HCT116 (cell line): Measurements from ENCODE around the gene CSF2RB. TPM values are rescaled to one million over a fixed set of nuclear protein-coding genes. Genes with fewer than 3 reads are reported as not detected.

Experiments used
- ATAC-seq: fragments of 200-7000 bp; cut with Tn5 transposase; 2 replicates; pipeline ENCODE4 v1.9.1; 2020; ENCODE audit warnings: mild to moderate bottlenecking, moderate library complexity
- BruUV-seq: library from RNA; stranded (reverse); fragments of 400-500 nt; replicated peaks from 2 replicates; lab custom pipeline; 2021; lab: Mats Ljungman, UMichigan
- CTCF ChIA-PET: fragments of 300-600 bp; sonication (Branson Sonifier 250); formaldehyde crosslinking; loops from one replicate; lab custom pipeline; 2021; ENCODE audit warnings: antibody characterized with exemption; lab: Charles Lee
- POLR2A ChIA-PET: fragments of 300-600, 350-600 bp; sonication (Branson Sonifier 250); formaldehyde crosslinking; loops from one replicate; lab custom pipeline; 2021; ENCODE audit warnings: antibody characterized with exemption; lab: Charles Lee
- RAD21 ChIA-PET, 2 experiments: fragments of 300-600 bp; sonication (Branson Sonifier 250); formaldehyde crosslinking; loops; one replicate each; lab custom pipeline; 2023; ENCODE audit warnings: low total read pairs in 2 of 2; ENCODE audit not compliant: uncharacterized antibody in 2 of 2, unreplicated experiment in 2 of 2, low non-redundant PET in 1 of 2; lab: Charles Lee
- DNase-seq: peaks from one replicate; pipeline ENCODE4 v3.0.0-alpha.2; 2010; ENCODE audit warnings: low read depth, low spot score
- H2AFZ ChIP-seq: fragments of 200-600 bp; shearing (Covaris generic), sonication (generic); 2 replicates; pipeline ENCODE4 v1.6.1; 2017; ENCODE audit warnings: low read depth, mixed run types, mixed read lengths, antibody characterized with exemption, low read length; ENCODE audit not compliant: poor library complexity, severe bottlenecking
- H3K27ac ChIP-seq: 2 replicates; pipeline ENCODE4 v1.5.1; 2012; ENCODE audit warnings: low read depth, low read length
- H3K27me3 ChIP-seq: fragments of 200-600 bp; sonication (generic); 2 replicates; pipeline ENCODE4 v1.6.1; 2016; ENCODE audit warnings: mixed run types, low read length, mixed read lengths; ENCODE audit not compliant: insufficient read depth
- H3K36me3 ChIP-seq, 2 experiments: fragments of 200-500 bp in 1 of 2; fragments of 200-600 bp in 1 of 2; sonication (Bioruptor generic) in 1 of 2; sonication (generic) in 1 of 2; 2 replicates each; pipeline versions ENCODE4 v1.5.1 to v1.6.1; 2014 to 2016; ENCODE audit warnings: low read length in 2 of 2, inconsistent platforms in 1 of 2, mixed read lengths in 1 of 2, mixed run types in 1 of 2; ENCODE audit not compliant: insufficient read depth in 2 of 2, control insufficient read depth in 1 of 2
- H3K4me1 ChIP-seq, 2 experiments: fragments of 200-600 bp in 1 of 2; sonication (generic) in 1 of 2; 2 replicates each; pipeline versions ENCODE4 v1.5.1 to v1.6.1; 2012 to 2017; ENCODE audit warnings: low read length in 2 of 2, inconsistent platforms in 1 of 2, mild to moderate bottlenecking in 1 of 2, mixed read lengths in 1 of 2, mixed run types in 1 of 2, moderate library complexity in 1 of 2; ENCODE audit not compliant: insufficient read depth in 2 of 2, control insufficient read depth in 1 of 2
- H3K4me2 ChIP-seq: fragments of 200-600 bp; sonication (generic); 2 replicates; pipeline ENCODE4 v1.6.1; 2017; ENCODE audit warnings: mixed run types, low read length, mixed read lengths
- H3K4me3 ChIP-seq, 2 experiments: fragments of 200-600 bp in 1 of 2; sonication (generic) in 1 of 2; replicated peaks in 1 of 2; 2 replicates each; pipeline ENCODE4 v1.5.1; 2011 to 2016; ENCODE audit warnings: low read length in 2 of 2, control low read depth in 1 of 2, low read depth in 1 of 2, mild to moderate bottlenecking in 1 of 2, mixed read lengths in 1 of 2, mixed run types in 1 of 2
- H3K79me2 ChIP-seq: fragments of 200-600 bp; sonication (generic); 2 replicates; pipeline ENCODE4 v1.6.1; 2017; ENCODE audit warnings: mild to moderate bottlenecking, mixed run types, low read length, moderate library complexity, mixed read lengths; ENCODE audit not compliant: insufficient read depth
- H3K9ac ChIP-seq: fragments of 200-600 bp; sonication (generic); 2 replicates; pipeline ENCODE4 v1.6.1; 2016; ENCODE audit warnings: low read length, mixed read lengths
- H3K9me2 ChIP-seq: fragments of 200-600 bp; sonication (generic), shearing (Covaris generic); 2 replicates; pipeline ENCODE4 v1.6.1; 2017; ENCODE audit warnings: mixed run types, mild to moderate bottlenecking, moderate library complexity; ENCODE audit not compliant: insufficient read depth
- H3K9me3 ChIP-seq, 2 experiments: fragments of 200-500 bp in 1 of 2; fragments of 200-600 bp in 1 of 2; sonication (Bioruptor generic) in 1 of 2; sonication (generic) in 1 of 2; 2 replicates each; pipeline ENCODE4 v1.6.1; 2014 to 2017; ENCODE audit warnings: low read length in 2 of 2, mixed read lengths in 2 of 2, inconsistent platforms in 1 of 2, low read depth in 1 of 2, mild to moderate bottlenecking in 1 of 2, mixed run types in 1 of 2, moderate library complexity in 1 of 2; ENCODE audit not compliant: control insufficient read depth in 1 of 2, insufficient read depth in 1 of 2
- H4K20me1 ChIP-seq: fragments of 200-600 bp; sonication (generic), shearing (Covaris generic); 2 replicates; pipeline ENCODE4 v1.6.1; 2017; ENCODE audit warnings: mixed run types, mild to moderate bottlenecking, moderate library complexity; ENCODE audit not compliant: insufficient read depth
- ATF3 ChIP-seq: IDR thresholded peaks from 2 replicates; pipeline ENCODE4 v1.6.1; 2012
- CBX3 ChIP-seq: IDR thresholded peaks from 2 replicates; pipeline ENCODE4 v1.6.1; 2012; ENCODE audit warnings: low read depth
- CEBPB ChIP-seq: IDR thresholded peaks from 2 replicates; pipeline ENCODE4 v1.6.1; 2012; ENCODE audit warnings: low read depth
- CTCF ChIP-seq, 3 experiments: fragments of 200-600 bp in 1 of 3; sonication (generic) in 1 of 3; IDR thresholded peaks in 2 of 3; conservative IDR thresholded peaks in 1 of 3; 2 replicates each; pipeline ENCODE4 v1.5.1; 2012 to 2017; ENCODE audit warnings: low read depth in 2 of 3, low read length in 2 of 3, antibody characterized with exemption in 1 of 3, borderline replicate concordance in 1 of 3, control low read depth in 1 of 3, mild to moderate bottlenecking in 1 of 3, mixed read lengths in 1 of 3, mixed run types in 1 of 3, moderate library complexity in 1 of 3; ENCODE audit not compliant: insufficient read depth in 1 of 3
- EGR1 ChIP-seq: IDR thresholded peaks from 2 replicates; pipeline ENCODE4 v1.6.1; 2012; ENCODE audit warnings: low read depth
- ELF1 ChIP-seq: IDR thresholded peaks from 2 replicates; pipeline ENCODE4 v1.6.1; 2012; ENCODE audit warnings: low read depth, borderline replicate concordance
- EZH2 ChIP-seq: fragments of 200-600 bp; sonication (generic); IDR thresholded peaks from 2 replicates; pipeline ENCODE4 v1.6.1; 2017; ENCODE audit warnings: antibody characterized with exemption, mixed run types
- EZH2phosphoT487 ChIP-seq: fragments of 200-600 bp; IDR thresholded peaks from 2 replicates; pipeline ENCODE4 v1.6.1; 2018; ENCODE audit warnings: antibody characterized with exemption, borderline replicate concordance
- FOSL1 ChIP-seq: IDR thresholded peaks from 2 replicates; pipeline ENCODE4 v1.6.1; 2012; ENCODE audit warnings: low read depth
- JUND ChIP-seq: IDR thresholded peaks from 2 replicates; pipeline ENCODE4 v1.6.1; 2012
- SRF ChIP-seq: IDR thresholded peaks from 2 replicates; pipeline ENCODE4 v1.6.1; 2012; ENCODE audit warnings: low read depth
- YY1 ChIP-seq: IDR thresholded peaks from 2 replicates; pipeline ENCODE4 v1.6.1; 2011; ENCODE audit warnings: low read length, low read depth, moderate library complexity, mild to moderate bottlenecking; ENCODE audit not compliant: insufficient replicate concordance; ENCODE audit errors: extremely low read depth
- ZNF274 ChIP-seq: fragments of 200-500 bp; sonication (Bioruptor generic); IDR thresholded peaks from 2 replicates; pipeline ENCODE4 v1.6.1; 2014; ENCODE audit warnings: mild to moderate bottlenecking, low read depth, low read length, inconsistent platforms
- intact Hi-C: fragments of 100-400 bp; cut with micrococcal nuclease; formaldehyde crosslinking; loops from 2 replicates; pipeline ENCODE4 v1.10.0; 2022
- total RNA-seq: library from RNA; stranded (reverse); gene quantifications from one replicate; pipeline ENCODE4 v1.2.1, GENCODE V29; 2021; ENCODE audit not compliant: unreplicated experiment
- TF ChIP-seq, protein P1 (sequence below): IDR thresholded peaks from 2 replicates; pipeline ENCODE4 v1.6.1; 2012; ENCODE audit warnings: low read depth

CSF2RB gene
- total RNA-seq, 1 experiment from 2014 or later = 0.10 TPM

DNA sequence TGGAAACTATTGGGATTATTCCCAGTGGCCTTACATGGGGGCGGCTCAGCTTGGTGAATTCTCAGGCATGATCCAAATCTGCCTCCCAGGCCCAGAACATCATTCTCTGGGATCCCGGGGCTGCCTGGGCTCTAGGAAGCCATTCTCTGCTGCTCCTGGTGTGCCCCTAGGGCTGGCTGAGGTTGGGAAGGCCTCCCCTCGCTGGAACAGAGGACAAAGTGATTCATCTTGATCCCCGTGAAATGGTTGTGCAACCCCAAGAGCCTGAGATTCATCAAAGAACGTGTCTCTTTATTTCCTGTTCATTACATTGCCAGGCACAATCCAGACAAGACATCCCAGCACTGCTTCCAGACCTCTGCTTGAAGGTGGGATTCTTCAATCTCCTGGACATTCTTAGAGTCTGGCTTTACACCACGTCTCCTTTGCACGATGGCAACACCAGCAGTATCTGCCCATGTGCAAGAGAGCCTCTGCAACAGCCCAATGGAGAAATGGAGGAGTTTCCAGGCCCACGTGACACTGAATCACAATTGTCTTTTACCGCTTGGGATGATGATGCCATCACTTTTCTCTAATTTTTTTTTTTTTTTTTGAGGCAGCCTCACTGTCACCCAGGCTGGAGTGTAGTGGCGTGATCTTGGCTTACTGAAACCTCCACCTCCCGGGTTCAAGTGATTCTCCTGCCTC, 53.6 kb downstream of the CSF2RB start:
- H3K79me2 ChIP-seq = no peaks in the 10 kb centered on the region
- H2AFZ ChIP-seq = no peak overlapping the region
- no peaks in the 10 kb centered on the region for H3K36me3 ChIP-seq
- ATAC-seq (no peak), DNase-seq (no peak)
- H3K9me3 ChIP-seq = no peaks in the 10 kb centered on the region
- intact Hi-C loops = no loop called here
- H3K9me2 ChIP-seq = no peaks in the 10 kb centered on the region
- TF ChIP-seq ELF1 (no peak), YY1 (no peak)
- BruUV-seq = no TSS peak
- RAD21 ChIA-PET = no interaction called here
- H3K4me2 ChIP-seq = no peak overlapping the region
- H4K20me1 ChIP-seq = no peaks in the 10 kb centered on the region
- no peak overlapping the region for H3K4me3 ChIP-seq
- H3K27ac ChIP-seq = no peak overlapping the region
- CTCF ChIA-PET = no interaction called here
- no peaks in the 10 kb centered on the region for H3K27me3 ChIP-seq
- H3K9ac ChIP-seq = no peak overlapping the region
- POLR2A ChIA-PET = no interaction called here
- H3K4me1 ChIP-seq = peaks cover 5 to 17% of the 10 kb centered on the region in 2 experiments

DNA sequence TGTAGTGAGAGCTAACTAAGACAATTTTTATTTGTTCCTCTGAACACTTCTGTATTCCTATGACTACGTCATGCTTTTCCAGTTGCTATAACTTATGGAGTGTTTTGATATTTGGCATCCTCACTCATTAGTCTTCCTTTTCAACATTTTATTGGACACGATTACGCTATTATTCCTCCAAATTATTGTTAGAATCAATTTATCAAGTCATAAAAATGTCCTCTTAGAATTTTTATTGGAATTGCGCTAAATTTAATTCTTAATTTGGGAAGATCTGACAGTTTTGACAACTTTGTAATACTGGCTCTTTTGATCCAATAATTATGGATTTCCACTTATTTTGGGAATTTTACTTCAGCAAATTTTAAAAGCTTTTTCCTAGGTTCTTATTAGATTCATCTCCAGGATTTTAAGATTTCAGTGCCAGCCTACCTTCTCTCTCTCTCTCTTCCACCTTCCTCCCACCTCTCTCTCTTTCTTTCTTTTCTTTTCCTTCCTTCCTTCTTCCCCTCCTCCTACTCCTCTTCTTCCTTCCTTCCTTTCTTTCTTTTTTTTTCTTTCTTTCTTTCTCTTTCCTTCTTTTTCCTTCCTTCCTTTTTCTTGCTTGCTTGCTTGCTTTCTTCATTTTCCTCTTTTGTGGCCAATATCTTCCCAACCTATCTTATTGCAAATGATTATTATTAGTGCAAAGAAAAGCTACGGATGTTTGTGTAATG, 55.0 kb downstream of the CSF2RB start:
- Histone ChIP-seq H2AFZ (no peak overlapping the region), H4K20me1 (no peaks in the 10 kb centered on the region), H3K36me3 (no peaks in the 10 kb centered on the region), H3K4me1 (peaks cover 5 to 12% of the 10 kb centered on the region in 2 experiments), H3K79me2 (no peaks in the 10 kb centered on the region), H3K4me3 (no peak overlapping the region), H3K4me2 (no peak overlapping the region), H3K9me2 (no peaks in the 10 kb centered on the region), H3K27ac (no peak overlapping the region), H3K27me3 (no peaks in the 10 kb centered on the region), H3K9me3 (no peaks in the 10 kb centered on the region), H3K9ac (no peak overlapping the region)
- CTCF ChIA-PET = interaction anchor here (1.7 kb wide), 1 partner anchor 9 kb away, joined by 14 read pairs; no protein-coding TSS in a partner anchor
- POLR2A ChIA-PET = interaction anchor here (0.8 to 1.3 kb wide), 2 partner anchors 9 to 231 kb away, joined by 3 read pairs; no protein-coding TSS in a partner anchor
- RAD21 ChIA-PET = no interaction called here
- no TSS peak for BruUV-seq
- DNase-seq = no peak
- ATAC-seq = no peak
- no peak for TF ChIP-seq YY1
- no peak for TF ChIP-seq CEBPB
- TF ChIP-seq ATF3 = no peak
- no peak for TF ChIP-seq EGR1
- no peak for TF ChIP-seq JUND
- no peak for TF ChIP-seq CBX3
- no peak for TF ChIP-seq SRF
- TF ChIP-seq, protein P1, sequence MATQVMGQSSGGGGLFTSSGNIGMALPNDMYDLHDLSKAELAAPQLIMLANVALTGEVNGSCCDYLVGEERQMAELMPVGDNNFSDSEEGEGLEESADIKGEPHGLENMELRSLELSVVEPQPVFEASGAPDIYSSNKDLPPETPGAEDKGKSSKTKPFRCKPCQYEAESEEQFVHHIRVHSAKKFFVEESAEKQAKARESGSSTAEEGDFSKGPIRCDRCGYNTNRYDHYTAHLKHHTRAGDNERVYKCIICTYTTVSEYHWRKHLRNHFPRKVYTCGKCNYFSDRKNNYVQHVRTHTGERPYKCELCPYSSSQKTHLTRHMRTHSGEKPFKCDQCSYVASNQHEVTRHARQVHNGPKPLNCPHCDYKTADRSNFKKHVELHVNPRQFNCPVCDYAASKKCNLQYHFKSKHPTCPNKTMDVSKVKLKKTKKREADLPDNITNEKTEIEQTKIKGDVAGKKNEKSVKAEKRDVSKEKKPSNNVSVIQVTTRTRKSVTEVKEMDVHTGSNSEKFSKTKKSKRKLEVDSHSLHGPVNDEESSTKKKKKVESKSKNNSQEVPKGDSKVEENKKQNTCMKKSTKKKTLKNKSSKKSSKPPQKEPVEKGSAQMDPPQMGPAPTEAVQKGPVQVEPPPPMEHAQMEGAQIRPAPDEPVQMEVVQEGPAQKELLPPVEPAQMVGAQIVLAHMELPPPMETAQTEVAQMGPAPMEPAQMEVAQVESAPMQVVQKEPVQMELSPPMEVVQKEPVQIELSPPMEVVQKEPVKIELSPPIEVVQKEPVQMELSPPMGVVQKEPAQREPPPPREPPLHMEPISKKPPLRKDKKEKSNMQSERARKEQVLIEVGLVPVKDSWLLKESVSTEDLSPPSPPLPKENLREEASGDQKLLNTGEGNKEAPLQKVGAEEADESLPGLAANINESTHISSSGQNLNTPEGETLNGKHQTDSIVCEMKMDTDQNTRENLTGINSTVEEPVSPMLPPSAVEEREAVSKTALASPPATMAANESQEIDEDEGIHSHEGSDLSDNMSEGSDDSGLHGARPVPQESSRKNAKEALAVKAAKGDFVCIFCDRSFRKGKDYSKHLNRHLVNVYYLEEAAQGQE = no peak
- no peak for TF ChIP-seq CTCF (IDR thresholded peaks at IDR 0.05 in 2 of 3, conservative IDR thresholded peaks at IDR 0.05 in 1 of 3; ENCODE audit: borderline replicate concordance in 1 of 3, insufficient read depth in 1 of 3, low read depth in 2 of 3, low read length in 2 of 3)
- TF ChIP-seq EZH2 = no peak
- no peak for TF ChIP-seq ZNF274
- no peak for TF ChIP-seq EZH2phosphoT487
- TF ChIP-seq FOSL1 = no peak
- intact Hi-C loops = no loop called here
